ENCODE measurements around the gene DCDC2C. TPM values are rescaled to one million over a fixed set of nuclear protein-coding genes. Genes with fewer than 3 reads are reported as not detected.

Gene DCDC2C
- total and polyA plus RNA-seq, 2 of the 4 experiments (the other 2 are of a cell fraction): not detected

- Histone ChIP-seq H2AK9ac (replicated peaks; ENCODE audit: low read depth, low read length, poor library complexity) (no peak overlapping the region), H3K56ac (ENCODE audit: extremely low read depth, insufficient read depth, low read length) (no peak overlapping the region), H3K14ac (replicated peaks; ENCODE audit: low read depth, low read length) (no peak overlapping the region), H4K5ac (ENCODE audit: low read depth, low read length) (no peak overlapping the region), H2AK5ac (ENCODE audit: low read depth, low read length) (0 out of 2 replicates have a peak overlapping the region, but pooled peaks have one; percentile 39), H2AFZ (replicated peaks; ENCODE audit: low read length, poor library complexity) (peak overlapping the region; percentile 61), H2BK120ac (ENCODE audit: low read depth, low read length) (no peak overlapping the region), H3K27ac (ENCODE audit: insufficient read depth, low read length) (no peak overlapping the region), H2BK15ac (ENCODE audit: low read depth, low read length) (no peak overlapping the region), H3K9me1 (ENCODE audit: insufficient read depth, low read length) (no peaks in the 10 kb centered on the region), H3K36me3 (ENCODE audit: control insufficient read depth, insufficient read depth, low read length) (no peaks in the 10 kb centered on the region), H3K23ac (ENCODE audit: low read depth, low read length) (no peak overlapping the region), H2BK5ac (ENCODE audit: low read depth, low read length, poor library complexity, severe bottlenecking) (no peak overlapping the region), H3K9me3 (ENCODE audit: control insufficient read depth, insufficient read depth, low read length) (no peaks in the 10 kb centered on the region), H3K4me2 (ENCODE audit: low read depth, low read length) (no peak overlapping the region), H3K4ac (ENCODE audit: low read depth, low read length) (no peak overlapping the region), H3K9ac (ENCODE audit: low read depth, low read length) (no peak overlapping the region), H3K79me1 (ENCODE audit: low read depth in 1 of 2, low read length in 2 of 2) (no peaks in the 10 kb centered on the region), H3K18ac (ENCODE audit: low read depth, low read length) (no peak overlapping the region), H3K4me3 (ENCODE audit: insufficient read depth, low read depth, low read length) (no peak overlapping the region), H3K27me3 (ENCODE audit: control insufficient read depth, insufficient read depth, low read length) (no peaks in the 10 kb centered on the region), H3K4me1 (ENCODE audit: control insufficient read depth, insufficient read depth, low read length) (peaks cover 8% of the 10 kb centered on the region), H4K20me1 (ENCODE audit: insufficient read depth, low read length) (no peaks in the 10 kb centered on the region), H2BK20ac (ENCODE audit: low read depth, low read length) (no peak overlapping the region), H4K91ac (ENCODE audit: insufficient read depth, low read depth, low read length) (no peak overlapping the region), H4K8ac (ENCODE audit: low read depth in 2 of 2, low read length in 2 of 2) (no peak overlapping the region)
- ATAC-seq (ENCODE audit: low read depth) (no peak), DNase-seq (no peak)
- dilution Hi-C loops (cut with HindIII; ENCODE audit: low sequenced_read_pairs, unreplicated experiment): no loop called here
- intact Hi-C loops (cut with micrococcal nuclease): no loop called here
- POLR2A ChIA-PET (ENCODE audit: unreplicated experiment): no interaction called here
- CTCF ChIA-PET: interaction anchor here (0.8 to 1.7 kb wide), 2 partner anchors 17 to 58 kb away, joined by 3 to 9 read pairs; no protein-coding TSS in a partner anchor
- TF ChIP-seq FOS (IDR thresholded peaks at IDR 0.05; ENCODE audit: low read depth, low read length) (no peak), ELK1 (IDR thresholded peaks at IDR 0.05; ENCODE audit: borderline replicate concordance, low read depth, low read length) (no peak), MAFK (IDR thresholded peaks at IDR 0.05; ENCODE audit: low read depth, low read length) (peak; percentile 82)
- 81% methylated on average over 7 of the region's 10 CpGs; no CpG with 5 or more reads in 1 of the 2 experiments for WGBS, 2 experiments (ENCODE audit: extremely low coverage in 2 of 2, insufficient read length in 1 of 2)
- in situ Hi-C loops (cut with MboI; ENCODE audit: low sequenced_read_pairs): no loop called here
- BruUV-seq (replicated peaks): no TSS peak
These were observed 82.5 kb downstream of the DCDC2C start for GRCh38 chr2:3785890-3786273.
